HepG2 (cell line): Measurements from ENCODE around the gene B4GALT1. TPM values are rescaled to one million over a fixed set of nuclear protein-coding genes. Genes with fewer than 3 reads are reported as not detected.

ENCODE experiments used
- BHLHE40 ChIP-seq: IDR thresholded peaks from 2 replicates; pipeline ENCODE4 v1.6.1; 2011; ENCODE audit warnings: low read length, improper control_type of control experiment
- CBX1 ChIP-seq: IDR thresholded peaks from one replicate; pipeline ENCODE4 v1.6.1; 2016; ENCODE audit warnings: antibody characterized with exemption, low read depth
- CHCHD3 ChIP-seq: sonication (generic); formaldehyde crosslinking; IDR thresholded peaks from 2 replicates; pipeline ENCODE4 v1.8.0; 2022; ENCODE audit warnings: mild to moderate bottlenecking, missing genetic modification reagents, moderate library complexity
- HNRNPUL1 ChIP-seq: fragments of 200-400 bp; formaldehyde crosslinking; IDR thresholded peaks from 2 replicates; pipeline ENCODE4 v1.6.1; 2017; ENCODE audit warnings: low read depth, mild to moderate bottlenecking, low read length, moderate library complexity
- JUND ChIP-seq: sonication (generic); formaldehyde crosslinking; IDR thresholded peaks from 2 replicates; pipeline ENCODE4 v1.8.0; 2022; ENCODE audit warnings: mild to moderate bottlenecking, missing genetic modification reagents
- MAZ ChIP-seq, 2 experiments: sonication (generic) in 1 of 2; formaldehyde crosslinking in 1 of 2; IDR thresholded peaks; 2 replicates each; pipeline versions ENCODE4 v1.5.0 to v1.6.1; 2012 to 2020; ENCODE audit warnings: low read depth in 2 of 2, mild to moderate bottlenecking in 2 of 2, borderline replicate concordance in 1 of 2, improper control_type of control experiment in 1 of 2, low read length in 1 of 2, missing genetic modification reagents in 1 of 2, moderate library complexity in 1 of 2
- MEIS2 ChIP-seq: sonication (generic); formaldehyde crosslinking; IDR thresholded peaks from 2 replicates; pipeline ENCODE4 v1.9.0; 2021; ENCODE audit warnings: mild to moderate bottlenecking, missing genetic modification reagents
- NFIC ChIP-seq: IDR thresholded peaks from 2 replicates; pipeline ENCODE4 v1.6.1; 2012; ENCODE audit warnings: mild to moderate bottlenecking, low read length, inconsistent platforms
- PHF20 ChIP-seq: sonication (generic); formaldehyde crosslinking; IDR thresholded peaks from 2 replicates; pipeline ENCODE4 v1.5.0; 2020; ENCODE audit warnings: mild to moderate bottlenecking, missing genetic modification reagents
- POLR2G ChIP-seq: fragments of 200-400 bp; formaldehyde crosslinking; IDR thresholded peaks from 2 replicates; pipeline ENCODE4 v1.6.1; 2018; ENCODE audit warnings: mild to moderate bottlenecking, low read depth, low read length, moderate library complexity
- REL ChIP-seq: sonication (generic); formaldehyde crosslinking; conservative IDR thresholded peaks from 2 replicates; pipeline ENCODE4 v1.8.0; 2022; ENCODE audit warnings: mild to moderate bottlenecking, missing genetic modification reagents, moderate library complexity
- RFX1 ChIP-seq: fragments of 450-650 bp; IDR thresholded peaks from 2 replicates; pipeline ENCODE4 v1.6.1; 2017
- RORA ChIP-seq: sonication (generic); formaldehyde crosslinking; IDR thresholded peaks from 2 replicates; pipeline ENCODE4 v1.5.0; 2020; ENCODE audit warnings: mild to moderate bottlenecking, missing genetic modification reagents, moderate library complexity
- SAFB2 ChIP-seq: sonication (generic); formaldehyde crosslinking; IDR thresholded peaks from 2 replicates; pipeline ENCODE4 v1.5.1; 2020; ENCODE audit warnings: missing genetic modification reagents, low read depth, mild to moderate bottlenecking, borderline replicate concordance
- SRSF1 ChIP-seq: fragments of 200-400 bp; formaldehyde crosslinking; optimal IDR thresholded peaks from 2 replicates; pipeline ENCODE3; 2017; ENCODE audit warnings: mild to moderate bottlenecking, low read depth, low read length, moderate library complexity
- ZFP82 ChIP-seq: sonication (generic); formaldehyde crosslinking; IDR thresholded peaks from 2 replicates; pipeline ENCODE4 v1.5.1; 2020; ENCODE audit warnings: mild to moderate bottlenecking, missing genetic modification reagents, borderline replicate concordance
- ZNF30 ChIP-seq: sonication (generic); formaldehyde crosslinking; IDR thresholded peaks from 2 replicates; pipeline ENCODE4 v1.5.0; 2020; ENCODE audit warnings: mild to moderate bottlenecking, missing genetic modification reagents
- ZNF550 ChIP-seq: sonication (generic); formaldehyde crosslinking; IDR thresholded peaks from 2 replicates; pipeline ENCODE4 v1.4.0; 2020; ENCODE audit warnings: mild to moderate bottlenecking, missing genetic modification reagents, borderline replicate concordance
- ZNF558 ChIP-seq: sonication (generic); formaldehyde crosslinking; IDR thresholded peaks from 2 replicates; pipeline ENCODE4 v1.9.0; 2022; ENCODE audit warnings: mild to moderate bottlenecking, missing genetic modification reagents, borderline replicate concordance
- ZNF629 ChIP-seq: sonication (generic); formaldehyde crosslinking; conservative IDR thresholded peaks from 2 replicates; pipeline ENCODE4 v1.5.0; 2020; ENCODE audit warnings: missing genetic modification reagents
- ZNF768 ChIP-seq: sonication (generic); formaldehyde crosslinking; IDR thresholded peaks from 2 replicates; pipeline ENCODE4 v1.4.0; 2020; ENCODE audit warnings: missing genetic modification reagents
- ZNF788 ChIP-seq: sonication (generic); formaldehyde crosslinking; IDR thresholded peaks from 2 replicates; pipeline ENCODE4 v1.5.0; 2020; ENCODE audit warnings: mild to moderate bottlenecking, missing genetic modification reagents, borderline replicate concordance
- ZNF841 ChIP-seq: sonication (generic); formaldehyde crosslinking; IDR thresholded peaks from 2 replicates; pipeline ENCODE4 v1.8.1; 2023; ENCODE audit warnings: missing genetic modification reagents, borderline replicate concordance
- ZNF879 ChIP-seq: sonication (generic); formaldehyde crosslinking; IDR thresholded peaks from 2 replicates; pipeline ENCODE4 v1.8.1; 2023; ENCODE audit warnings: missing genetic modification reagents
- polyA plus RNA-seq, 8 experiments: library from polyadenylated mRNA; depleted of rRNA in 3 of 8; stranded (reverse) in 7 of 8; unstranded in 1 of 8; fragments of >200 nt; fragmentation: Illumina TruSeq in 4 of 8; extraction: Trizol in 4 of 8; gene quantifications; 2 replicates each; pipeline versions ENCODE4 v1.2.1 to v1.2.3, GENCODE V29; 2011 to 2016; ENCODE audit warnings: low read depth in 4 of 8, missing spikeins in 1 of 8, mixed read lengths in 1 of 8; ENCODE audit not compliant: insufficient read depth in 1 of 8
- total RNA-seq, 5 experiments: library from RNA; depleted of rRNA; stranded (reverse); fragments of >200 nt; fragmentation: Illumina TruSeq; extraction: Trizol; gene quantifications; 2 replicates each; pipeline ENCODE4 v1.2.3, GENCODE V29; 2016; ENCODE audit warnings: low read depth in 1 of 5
- TF ChIP-seq, protein P1 (sequence below): sonication (generic); formaldehyde crosslinking; IDR thresholded peaks from 2 replicates; pipeline ENCODE4 v1.5.0; 2020; ENCODE audit warnings: missing genetic modification reagents
- TF ChIP-seq, protein P2 (sequence below): sonication (generic); formaldehyde crosslinking; conservative IDR thresholded peaks from 2 replicates; pipeline ENCODE4 v1.8.1; 2023; ENCODE audit warnings: missing genetic modification reagents
- TF ChIP-seq, protein P3 (sequence below): sonication (generic); formaldehyde crosslinking; IDR thresholded peaks from 2 replicates; pipeline ENCODE4 v1.5.1; 2020; ENCODE audit warnings: mild to moderate bottlenecking, missing genetic modification reagents, borderline replicate concordance

The B4GALT1 gene
- total and polyA plus RNA-seq, 2 of the 13 experiments (the other 11 are each of a cell fraction or from before 2014, with no cell fraction given) = 15.7 to 33.5 TPM

DNA sequence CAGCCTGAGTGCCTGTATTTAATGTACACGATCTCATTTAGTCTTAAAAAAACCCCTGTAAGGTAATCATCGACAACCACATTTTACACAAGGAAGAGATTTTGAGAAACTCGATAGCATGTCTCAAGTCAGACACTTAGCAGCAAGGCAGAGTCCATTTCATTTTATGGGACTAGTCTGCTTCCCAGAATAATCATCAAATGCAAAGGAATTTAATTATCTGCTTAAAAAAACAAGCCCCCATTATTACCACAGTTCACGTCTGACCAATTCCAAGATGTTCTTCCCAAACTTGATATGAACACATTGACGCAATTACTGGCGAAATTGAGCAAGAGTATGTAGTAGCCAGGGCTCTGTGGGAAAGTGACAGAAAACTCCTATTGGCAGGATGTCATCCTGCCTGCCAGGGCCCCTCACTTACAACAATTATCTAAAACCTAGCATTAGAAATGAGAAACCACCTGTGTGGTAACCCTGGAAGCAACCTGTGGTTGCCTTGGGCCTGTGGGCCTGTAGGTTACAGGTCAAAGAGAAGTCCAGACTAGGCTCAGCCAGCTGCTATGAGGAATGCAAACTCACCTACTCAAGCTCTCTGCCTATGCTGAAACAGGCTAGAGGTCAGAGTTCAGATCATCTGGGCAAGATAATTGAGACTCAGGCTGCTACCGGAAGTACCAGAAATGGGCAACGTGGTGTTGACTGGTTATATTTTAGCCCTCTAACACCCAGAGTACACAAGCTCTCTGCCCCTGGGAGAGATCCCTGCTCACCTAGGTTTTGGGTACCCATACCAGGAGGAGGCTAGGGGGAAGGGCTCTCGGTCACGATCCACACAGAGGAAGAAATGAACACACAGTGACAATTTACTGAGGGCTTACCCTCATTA lies 1.6 kb downstream of the B4GALT1 start (continued):
- no peak; the same call in 1 of the 2 replicates for TF ChIP-seq SAFB2 (CRISPR knock-in tag)
- no peak for TF ChIP-seq BHLHE40
- TF ChIP-seq ZNF30 (CRISPR knock-in tag) = no peak
- peak; percentile 81 for TF ChIP-seq POLR2G
- no peak for TF ChIP-seq CBX1
- TF ChIP-seq ZNF879 = no peak
- no peak for TF ChIP-seq HNRNPUL1
- no peak for TF ChIP-seq CHCHD3 (CRISPR knock-in tag)
- TF ChIP-seq, protein P1, sequence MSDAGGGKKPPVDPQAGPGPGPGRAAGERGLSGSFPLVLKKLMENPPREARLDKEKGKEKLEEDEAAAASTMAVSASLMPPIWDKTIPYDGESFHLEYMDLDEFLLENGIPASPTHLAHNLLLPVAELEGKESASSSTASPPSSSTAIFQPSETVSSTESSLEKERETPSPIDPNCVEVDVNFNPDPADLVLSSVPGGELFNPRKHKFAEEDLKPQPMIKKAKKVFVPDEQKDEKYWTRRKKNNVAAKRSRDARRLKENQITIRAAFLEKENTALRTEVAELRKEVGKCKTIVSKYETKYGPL = no peak
- no peak for TF ChIP-seq ZNF841 (CRISPR knock-in tag)
- peak; percentile 54; the same call in 1 of the 2 replicates for TF ChIP-seq MEIS2 (CRISPR knock-in tag)
- no peak for TF ChIP-seq JUND (CRISPR knock-in tag)
- TF ChIP-seq RFX1 = no peak
- TF ChIP-seq, protein P2, sequence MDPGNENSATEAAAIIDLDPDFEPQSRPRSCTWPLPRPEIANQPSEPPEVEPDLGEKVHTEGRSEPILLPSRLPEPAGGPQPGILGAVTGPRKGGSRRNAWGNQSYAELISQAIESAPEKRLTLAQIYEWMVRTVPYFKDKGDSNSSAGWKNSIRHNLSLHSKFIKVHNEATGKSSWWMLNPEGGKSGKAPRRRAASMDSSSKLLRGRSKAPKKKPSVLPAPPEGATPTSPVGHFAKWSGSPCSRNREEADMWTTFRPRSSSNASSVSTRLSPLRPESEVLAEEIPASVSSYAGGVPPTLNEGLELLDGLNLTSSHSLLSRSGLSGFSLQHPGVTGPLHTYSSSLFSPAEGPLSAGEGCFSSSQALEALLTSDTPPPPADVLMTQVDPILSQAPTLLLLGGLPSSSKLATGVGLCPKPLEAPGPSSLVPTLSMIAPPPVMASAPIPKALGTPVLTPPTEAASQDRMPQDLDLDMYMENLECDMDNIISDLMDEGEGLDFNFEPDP = no peak
- TF ChIP-seq SRSF1 = no peak
- peak; percentile 46; the same call in 1 of the 2 replicates for TF ChIP-seq NFIC
- TF ChIP-seq ZNF788 (CRISPR knock-in tag) = peak; percentile 63; the same call in 1 of the 2 replicates
- 0 out of 2 replicates have a peak, but pooled peaks have one; percentile 41 for TF ChIP-seq RORA (CRISPR knock-in tag)
- TF ChIP-seq ZNF768 = no peak
- no peak for TF ChIP-seq ZFP82 (CRISPR knock-in tag)
- TF ChIP-seq ZNF558 = peak; percentile 76; the same call in 1 of the 2 replicates
- no peak for TF ChIP-seq REL (CRISPR knock-in tag)
- TF ChIP-seq ZNF629 = peak; percentile 65
- TF ChIP-seq, protein P3, sequence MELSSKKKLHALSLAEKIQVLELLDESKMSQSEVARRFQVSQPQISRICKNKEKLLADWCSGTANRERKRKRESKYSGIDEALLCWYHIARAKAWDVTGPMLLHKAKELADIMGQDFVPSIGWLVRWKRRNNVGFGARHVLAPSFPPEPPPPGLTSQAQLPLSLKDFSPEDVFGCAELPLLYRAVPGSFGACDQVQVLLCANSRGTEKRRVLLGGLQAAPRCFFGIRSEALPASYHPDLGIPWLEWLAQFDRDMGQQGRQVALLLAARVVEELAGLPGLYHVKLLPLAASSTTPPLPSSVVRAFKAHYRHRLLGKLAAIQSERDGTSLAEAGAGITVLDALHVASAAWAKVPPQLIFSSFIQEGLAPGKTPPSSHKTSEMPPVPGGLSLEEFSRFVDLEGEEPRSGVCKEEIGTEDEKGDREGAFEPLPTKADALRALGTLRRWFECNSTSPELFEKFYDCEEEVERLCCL (CRISPR knock-in tag) = no peak
- 0 out of 2 replicates have a peak, but pooled peaks have one; percentile 46 for TF ChIP-seq PHF20 (CRISPR knock-in tag)
- TF ChIP-seq ZNF550 (CRISPR knock-in tag) = no peak
- no peak for TF ChIP-seq MAZ (IDR thresholded peaks at IDR 0.05; ENCODE audit: borderline replicate concordance, low read depth, low read length)
- no peak; the same call in 1 of the 2 replicates for TF ChIP-seq MAZ (CRISPR knock-in tag; IDR thresholded peaks at IDR 0.05; ENCODE audit: low read depth)
